A673 (cell line): ENCODE results near the gene EOLA1. TPM values are rescaled to one million over a fixed set of nuclear protein-coding genes. Genes with fewer than 3 reads are reported as not detected.
"Not testable (repeated sequence)": the region's sequence is repeated elsewhere in the genome, so short reads cannot be mapped to it uniquely, and the experiment has no call there.

ENCODE experiments used
- BruUV-seq: library from RNA; stranded (reverse); fragments of 400-500 nt; replicated peaks from 2 replicates; lab custom pipeline; 2021; lab: Mats Ljungman, UMichigan
- CTCF ChIA-PET: fragments of 300-600 bp; sonication (Branson Sonifier 250); formaldehyde crosslinking; loops from one replicate; lab custom pipeline; 2022; ENCODE audit warnings: antibody characterized with exemption; lab: Charles Lee
- POLR2A ChIA-PET: fragments of 300-600 bp; sonication (Branson Sonifier 250); formaldehyde crosslinking; loops from one replicate; lab custom pipeline; 2022; ENCODE audit warnings: antibody characterized with exemption; ENCODE audit not compliant: low non-redundant PET; lab: Charles Lee
- DNase-seq: peaks from one replicate; pipeline ENCODE4 v3.0.0-alpha.2; 2015; ENCODE audit warnings: low spot score
- H3K27ac ChIP-seq: fragments of 200-600 bp; sonication (generic); 2 replicates; pipeline ENCODE4 v1.5.1; 2016; ENCODE audit warnings: mixed run types, low read depth, mild to moderate bottlenecking, mixed read lengths, antibody characterized with exemption, low read length; ENCODE audit not compliant: poor library complexity, severe bottlenecking
- H3K27me3 ChIP-seq: fragments of 200-600 bp; sonication (generic); replicated peaks from 2 replicates; pipeline ENCODE4 v1.6.1; 2017; ENCODE audit warnings: mixed run types, low read depth, mild to moderate bottlenecking, mixed read lengths, antibody characterized with exemption, low read length; ENCODE audit not compliant: insufficient read depth, poor library complexity
- H3K36me3 ChIP-seq: fragments of 200-600 bp; sonication (generic); 2 replicates; pipeline ENCODE4 v1.6.1; 2016; ENCODE audit warnings: mixed run types, mild to moderate bottlenecking, mixed read lengths, antibody characterized with exemption, low read length; ENCODE audit not compliant: insufficient read depth, poor library complexity, severe bottlenecking
- H3K4me1 ChIP-seq: fragments of 200-600 bp; sonication (generic); 2 replicates; pipeline ENCODE4 v1.6.1; 2017; ENCODE audit warnings: mixed run types, mild to moderate bottlenecking, mixed read lengths, antibody characterized with exemption, low read length; ENCODE audit not compliant: insufficient read depth, poor library complexity, severe bottlenecking
- H3K4me3 ChIP-seq: fragments of 200-600 bp; sonication (generic); 2 replicates; pipeline ENCODE4 v1.5.1; 2016; ENCODE audit warnings: low read depth, mixed run types, mild to moderate bottlenecking, mixed read lengths, low read length; ENCODE audit not compliant: poor library complexity, severe bottlenecking
- H3K9me3 ChIP-seq: fragments of 200-600 bp; sonication (generic); 2 replicates; pipeline ENCODE4 v1.6.1; 2016; ENCODE audit warnings: mixed run types, low read depth, mild to moderate bottlenecking, mixed read lengths, antibody characterized with exemption, low read length; ENCODE audit not compliant: poor library complexity, severe bottlenecking
- EZH2 ChIP-seq: fragments of 200-600 bp; sonication (generic); IDR thresholded peaks from 2 replicates; pipeline ENCODE4 v1.6.1; 2017; ENCODE audit warnings: borderline replicate concordance, low read depth, mild to moderate bottlenecking, mixed read lengths, antibody characterized with exemption, low read length; ENCODE audit not compliant: poor library complexity, severe bottlenecking
- intact Hi-C: fragments of 100-400 bp; cut with micrococcal nuclease; formaldehyde crosslinking; loops from one replicate; pipeline ENCODE4 v1.10.0; 2022; ENCODE audit not compliant: unreplicated experiment
- total RNA-seq: library from RNA; stranded (reverse); gene quantifications from 2 replicates; pipeline ENCODE4 v1.2.3, GENCODE V29; 2021
- TF ChIP-seq, protein P1 (sequence below): fragments of 300-800, 200-600 bp; sonication (generic); conservative IDR thresholded peaks from 2 replicates; pipeline ENCODE4 v1.5.1; 2017; ENCODE audit warnings: low read depth, mild to moderate bottlenecking, antibody characterized with exemption, low read length, moderate library complexity, mixed read lengths

EOLA1 gene
- total RNA-seq, 1 experiment from 2014 or later = 15.3 TPM

DNA sequence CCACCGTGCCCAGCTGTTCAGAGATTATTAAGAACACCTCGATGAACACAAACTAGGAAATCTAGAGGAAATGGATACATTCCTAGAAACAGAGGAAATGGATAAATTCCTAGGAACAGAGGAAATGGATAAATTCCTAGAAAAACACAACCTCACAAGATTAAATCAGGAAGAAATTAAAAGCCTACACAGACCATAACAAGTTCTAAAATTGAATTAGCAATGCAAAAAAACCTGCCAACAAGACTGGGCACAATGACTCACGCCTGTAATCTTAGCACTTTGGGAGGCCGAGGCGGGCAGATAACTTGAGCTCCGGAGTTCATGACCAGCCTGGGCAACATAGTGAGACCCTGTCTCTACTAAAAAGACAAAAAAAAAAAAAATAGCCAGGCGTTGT lies 22.6 kb upstream of the EOLA1 start:
- H3K4me1 ChIP-seq = no peaks in the 10 kb centered on the region
- no peak overlapping the region for H3K27ac ChIP-seq
- H3K36me3 ChIP-seq = no peaks in the 10 kb centered on the region
- no peak overlapping the region for H3K4me3 ChIP-seq
- no peaks in the 10 kb centered on the region for H3K27me3 ChIP-seq
- BruUV-seq = no TSS peak
- H3K9me3 ChIP-seq = no peaks in the 10 kb centered on the region
- ChIA-PET POLR2A (no interaction called here), CTCF (no interaction called here)
- TF ChIP-seq, protein P1, sequence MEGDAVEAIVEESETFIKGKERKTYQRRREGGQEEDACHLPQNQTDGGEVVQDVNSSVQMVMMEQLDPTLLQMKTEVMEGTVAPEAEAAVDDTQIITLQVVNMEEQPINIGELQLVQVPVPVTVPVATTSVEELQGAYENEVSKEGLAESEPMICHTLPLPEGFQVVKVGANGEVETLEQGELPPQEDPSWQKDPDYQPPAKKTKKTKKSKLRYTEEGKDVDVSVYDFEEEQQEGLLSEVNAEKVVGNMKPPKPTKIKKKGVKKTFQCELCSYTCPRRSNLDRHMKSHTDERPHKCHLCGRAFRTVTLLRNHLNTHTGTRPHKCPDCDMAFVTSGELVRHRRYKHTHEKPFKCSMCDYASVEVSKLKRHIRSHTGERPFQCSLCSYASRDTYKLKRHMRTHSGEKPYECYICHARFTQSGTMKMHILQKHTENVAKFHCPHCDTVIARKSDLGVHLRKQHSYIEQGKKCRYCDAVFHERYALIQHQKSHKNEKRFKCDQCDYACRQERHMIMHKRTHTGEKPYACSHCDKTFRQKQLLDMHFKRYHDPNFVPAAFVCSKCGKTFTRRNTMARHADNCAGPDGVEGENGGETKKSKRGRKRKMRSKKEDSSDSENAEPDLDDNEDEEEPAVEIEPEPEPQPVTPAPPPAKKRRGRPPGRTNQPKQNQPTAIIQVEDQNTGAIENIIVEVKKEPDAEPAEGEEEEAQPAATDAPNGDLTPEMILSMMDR = no peak
- no peak for TF ChIP-seq EZH2
- intact Hi-C loops = no loop called here
- DNase-seq = peak; percentile 9

DNA sequence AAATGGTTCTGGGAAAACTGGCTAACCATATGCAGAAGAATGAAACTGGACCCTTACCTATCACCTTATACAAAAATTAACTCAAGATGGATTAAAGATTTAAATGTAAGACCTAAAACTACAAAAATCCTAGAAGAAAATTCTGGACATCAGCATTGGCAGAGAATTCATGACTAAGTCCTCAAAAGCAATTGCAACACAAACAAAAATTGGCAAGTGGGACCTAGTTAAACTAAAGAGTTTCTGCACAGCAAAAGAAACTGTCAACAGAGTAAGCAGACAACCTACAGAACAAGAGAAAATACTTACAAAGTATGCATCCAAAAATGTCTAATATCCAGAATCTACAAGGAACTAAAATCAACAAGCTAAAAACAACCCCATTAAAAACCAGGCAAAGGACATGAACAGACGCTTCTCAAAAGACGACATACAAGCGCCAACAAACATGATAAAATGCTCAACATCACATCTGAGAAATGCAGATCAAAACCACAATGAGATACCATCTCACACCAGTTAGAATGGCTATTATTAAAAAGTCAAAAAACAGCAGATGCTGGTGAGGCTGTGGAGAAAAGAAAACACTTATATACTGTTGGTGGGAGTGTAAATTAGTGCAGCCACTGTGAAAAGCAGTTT lies 20.1 kb upstream of the EOLA1 start:
- POLR2A ChIA-PET, BruUV-seq, intact Hi-C loops, H3K27me3 ChIP-seq, H3K9me3 ChIP-seq, DNase-seq, H3K4me3 ChIP-seq, CTCF ChIA-PET, H3K4me1 ChIP-seq, H3K27ac ChIP-seq, H3K36me3 ChIP-seq: not testable (repeated sequence)

DNA sequence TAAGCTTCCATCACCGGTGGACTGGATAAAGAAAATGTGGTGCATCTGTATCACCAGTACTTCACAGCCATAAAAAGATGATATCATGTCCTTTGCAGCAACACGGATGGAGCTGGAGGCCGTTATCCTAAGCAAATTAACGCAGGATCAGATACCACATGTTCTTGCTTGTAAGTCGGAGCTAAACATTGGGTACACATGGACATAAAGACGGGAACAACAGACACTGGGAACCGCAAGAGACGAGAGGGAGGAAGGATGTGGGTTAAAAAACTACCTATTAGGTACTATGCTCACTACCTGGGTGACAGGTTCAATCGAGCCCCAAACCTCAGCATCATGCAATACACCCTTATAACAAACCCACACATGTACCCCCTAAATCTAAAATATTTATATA lies 19.4 kb upstream of the EOLA1 start:
- no peak overlapping the region for H3K27ac ChIP-seq
- no TSS peak for BruUV-seq
- POLR2A ChIA-PET = no interaction called here
- CTCF ChIA-PET = no interaction called here
- no peak for TF ChIP-seq EZH2
- TF ChIP-seq, protein P1 = no peak
- no peaks in the 10 kb centered on the region for H3K4me1 ChIP-seq
- H3K9me3 ChIP-seq = no peaks in the 10 kb centered on the region
- no peak for DNase-seq
- no peaks in the 10 kb centered on the region for H3K27me3 ChIP-seq
- H3K4me3 ChIP-seq = no peak overlapping the region
- H3K36me3 ChIP-seq = no peaks in the 10 kb centered on the region
- intact Hi-C loops = no loop called here

DNA sequence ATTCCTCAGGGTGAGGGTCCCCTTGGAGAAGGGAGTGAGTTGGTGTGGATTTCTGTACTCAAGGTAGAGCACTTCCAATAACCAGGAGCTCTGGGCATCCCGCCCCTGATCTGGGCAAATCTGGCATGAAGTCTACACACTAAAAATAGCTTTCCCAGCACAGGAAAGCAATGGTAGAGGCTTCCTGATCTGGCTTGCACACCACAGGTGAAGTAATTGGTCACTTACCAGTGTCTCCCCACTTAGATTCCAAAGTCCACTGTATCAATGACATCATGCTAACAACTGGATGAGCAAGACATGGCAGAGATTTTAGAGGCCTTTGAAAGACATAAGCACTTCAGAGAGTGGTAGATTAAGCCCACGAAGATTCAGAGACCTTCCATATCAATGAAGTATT lies 17.9 kb upstream of the EOLA1 start:
- Histone ChIP-seq H3K27me3 (no peaks in the 10 kb centered on the region), H3K27ac (no peak overlapping the region), H3K36me3 (no peaks in the 10 kb centered on the region), H3K9me3 (no peaks in the 10 kb centered on the region), H3K4me3 (no peak overlapping the region), H3K4me1 (no peaks in the 10 kb centered on the region)
- intact Hi-C loops = no loop called here
- BruUV-seq = no TSS peak
- ChIA-PET POLR2A (no interaction called here), CTCF (no interaction called here)
- no peak for TF ChIP-seq EZH2
- TF ChIP-seq, protein P1 = no peak
- no peak for DNase-seq

DNA sequence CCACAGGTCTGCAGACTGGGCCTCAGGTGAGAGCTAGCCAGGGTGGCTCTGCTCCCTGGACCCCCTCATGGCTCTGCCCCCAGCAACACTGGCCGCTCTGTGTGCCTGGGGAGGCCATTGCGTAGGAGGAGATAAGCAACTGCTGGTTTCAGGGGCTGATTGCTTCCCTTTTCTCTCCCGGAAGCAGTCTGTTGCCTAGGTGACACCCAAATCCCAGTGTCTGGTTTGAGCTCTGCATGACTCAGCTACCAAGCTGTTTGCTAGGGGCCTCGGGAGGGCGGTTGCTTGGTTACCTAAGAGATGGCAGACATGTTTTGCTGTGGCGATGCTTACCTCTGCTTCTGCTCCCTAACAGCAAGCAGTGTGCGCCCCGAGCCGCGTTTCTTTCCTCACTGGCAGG lies 15.4 kb upstream of the EOLA1 start:
- H3K27ac ChIP-seq, H3K9me3 ChIP-seq, BruUV-seq, H3K4me3 ChIP-seq, CTCF ChIA-PET, H3K27me3 ChIP-seq, POLR2A ChIA-PET, H3K36me3 ChIP-seq, H3K4me1 ChIP-seq, intact Hi-C loops: not testable (repeated sequence)
- peak; percentile 54 for DNase-seq
